HG03280 (cell line): ENCODE results near the gene ALS2CL.

Experiments used
- ATAC-seq: cut with Tn5 transposase; IDR thresholded peaks from one replicate; pipeline ENCODE4 v1.9.1; 2021; ENCODE audit warnings: mild to moderate bottlenecking, moderate library complexity; ENCODE audit not compliant: unreplicated experiment

Gene ALS2CL

DNA sequence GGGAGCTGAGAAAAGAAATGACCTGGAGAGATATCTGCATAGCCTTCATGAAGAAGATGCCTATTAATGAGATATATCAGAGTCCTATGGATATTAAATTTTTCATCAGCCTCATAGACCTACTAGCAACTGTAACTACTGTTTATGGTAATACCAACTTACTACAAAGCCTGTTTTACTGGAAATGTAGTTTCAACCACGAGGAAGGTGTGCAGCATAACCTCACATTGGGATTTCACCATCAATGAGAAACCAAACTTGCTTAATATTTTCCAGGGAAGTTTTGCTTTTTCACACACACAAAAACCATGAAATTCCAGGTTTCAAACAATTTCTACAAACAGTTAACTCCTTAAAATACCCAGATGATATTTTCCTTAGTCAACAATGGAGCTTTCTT, 49.8 kb downstream of the ALS2CL start:
- ATAC-seq, result no peak

DNA sequence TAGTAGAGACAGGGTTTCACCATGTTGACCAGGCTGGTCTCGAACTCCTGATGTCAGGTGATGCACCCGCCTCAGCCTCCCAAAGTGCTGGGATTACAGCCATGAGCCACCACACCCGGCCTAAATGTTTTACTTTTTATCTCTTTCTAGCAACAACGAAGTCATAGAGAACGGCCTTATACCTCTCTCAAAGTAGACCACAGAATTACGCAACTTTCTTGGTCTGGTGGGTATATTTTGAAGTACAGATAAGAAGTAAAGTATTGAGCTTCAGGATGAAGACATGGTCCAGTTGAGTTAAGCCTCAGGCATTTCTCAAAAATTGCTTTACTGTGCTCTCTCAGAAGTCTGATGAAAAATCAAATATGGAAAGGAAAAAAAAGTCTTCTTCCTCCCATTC, 50.5 kb downstream of the ALS2CL start:
- ATAC-seq, result no peak

DNA sequence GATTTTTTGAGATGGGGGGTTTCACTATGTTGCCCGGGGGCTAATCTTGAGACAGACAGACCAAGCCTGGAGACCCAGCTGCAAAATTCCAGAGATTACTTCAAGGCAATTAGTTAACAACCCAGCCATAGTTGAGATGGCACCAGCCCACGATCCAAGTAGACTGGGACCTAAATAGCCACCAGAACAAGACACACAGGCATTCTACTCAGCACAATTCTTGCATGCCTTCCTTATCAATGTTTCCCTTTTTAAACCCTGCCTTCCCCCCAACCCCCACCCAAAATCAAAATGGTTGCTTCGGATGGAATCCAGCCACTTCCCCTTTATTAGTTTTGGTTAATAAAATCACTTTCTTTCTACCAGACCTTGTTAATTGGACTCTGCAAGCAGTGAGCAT, 52.6 kb downstream of the ALS2CL start:
- no peak for ATAC-seq

DNA sequence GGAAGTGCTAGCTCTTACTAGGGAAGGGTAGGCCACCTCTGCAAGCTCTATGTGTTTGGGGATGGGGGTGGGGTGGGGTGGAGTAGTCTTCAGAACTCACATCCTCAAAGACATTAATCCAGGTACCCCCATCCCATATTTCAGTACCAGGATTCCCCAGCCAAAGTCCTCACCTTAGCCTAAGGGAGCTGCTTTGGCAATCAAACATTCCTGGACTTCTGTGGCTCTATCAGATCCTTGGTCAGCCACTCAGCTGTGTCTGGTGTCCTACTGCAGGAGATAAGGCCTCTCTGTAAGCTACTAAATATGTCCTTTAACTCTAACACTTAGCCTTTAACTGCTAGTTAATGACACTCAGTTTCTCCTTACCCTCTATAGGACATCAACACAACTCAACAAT, 54.3 kb downstream of the ALS2CL start:
- no peak for ATAC-seq

DNA sequence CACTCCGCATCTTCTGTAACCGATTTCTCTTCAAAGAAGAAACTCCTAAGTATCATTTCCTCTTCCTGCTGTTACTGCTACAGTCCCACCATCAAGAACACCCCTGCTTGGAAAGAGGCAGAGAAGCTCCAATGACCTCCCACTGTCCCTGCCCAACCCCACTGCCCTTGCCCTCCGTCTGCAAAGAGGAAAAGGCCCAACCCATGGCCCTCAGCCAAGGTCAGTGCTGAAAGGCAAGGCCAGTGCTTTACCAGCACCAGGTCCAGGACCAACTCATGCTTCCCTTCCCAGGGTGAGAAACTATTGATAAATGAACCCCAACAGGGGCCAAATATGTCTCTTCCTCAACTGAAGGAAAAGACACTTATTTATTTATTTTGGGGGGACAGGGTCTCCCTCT, 58.6 kb downstream of the ALS2CL start:
- no peak for ATAC-seq

DNA sequence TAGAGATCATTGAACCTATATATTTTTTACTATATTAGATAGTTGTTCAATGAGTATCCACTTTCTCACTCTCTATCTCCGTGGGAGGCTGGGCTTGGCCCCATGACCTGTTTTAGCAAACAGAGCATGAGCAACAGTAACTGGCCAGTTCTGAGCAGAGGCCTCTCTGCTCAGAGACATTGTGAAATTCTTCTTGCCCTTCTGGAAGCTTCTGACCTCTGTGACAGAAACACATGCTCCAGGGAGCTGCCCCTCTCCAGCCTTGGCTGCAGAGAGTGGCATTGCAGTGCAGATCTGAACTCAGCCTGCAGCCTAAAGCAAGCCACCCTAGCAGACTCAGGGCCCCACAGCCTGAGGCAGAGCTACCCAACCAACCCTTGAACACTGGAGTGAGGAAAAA, 60.7 kb downstream of the ALS2CL start:
- no peak for ATAC-seq

DNA sequence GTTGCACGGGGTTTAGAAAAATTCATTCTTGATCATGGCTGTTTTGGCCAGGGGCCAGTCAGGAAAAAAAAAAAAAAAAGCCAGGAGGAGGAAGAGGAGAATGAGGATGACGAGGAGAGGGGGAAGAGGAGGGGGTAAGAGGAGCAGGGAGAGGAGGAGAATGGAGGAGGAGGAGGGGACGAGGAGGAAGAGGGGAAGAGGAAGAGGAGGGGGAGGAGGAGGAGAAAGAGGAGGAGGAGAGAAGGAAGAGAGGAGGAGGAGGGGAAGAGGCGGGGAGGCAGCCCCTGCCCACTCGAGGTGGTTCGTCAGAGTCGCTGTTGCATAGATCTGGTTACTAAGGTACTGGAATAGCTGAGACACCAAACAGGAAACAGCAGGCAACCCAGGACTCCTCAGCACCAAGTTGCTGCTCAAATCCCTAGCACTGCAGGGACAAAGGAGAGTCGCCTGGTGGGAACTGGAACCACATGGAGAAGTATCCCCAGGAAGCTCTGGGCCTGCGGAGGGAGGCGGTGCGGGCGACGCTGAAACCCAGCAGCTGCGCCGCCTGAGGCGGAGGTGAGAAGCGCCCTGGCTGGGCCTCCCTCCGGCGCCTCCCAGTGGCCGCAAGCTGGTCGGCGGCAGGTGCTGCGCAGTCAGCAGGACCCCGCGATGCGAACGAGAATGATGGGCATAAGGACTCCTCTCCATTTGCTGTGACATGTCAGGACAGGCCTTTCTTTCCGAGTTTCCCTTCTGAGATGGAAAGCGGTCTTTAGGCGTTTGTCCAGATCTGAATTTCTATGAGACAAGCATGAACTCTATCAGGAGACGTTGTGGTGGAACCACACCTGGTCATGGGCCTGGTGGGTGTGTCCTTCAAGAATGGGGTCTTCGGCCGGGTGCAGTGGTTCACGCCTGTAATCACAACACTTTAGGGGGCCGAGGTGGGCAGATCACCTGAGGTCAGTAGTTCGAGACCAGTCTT, 63.6 kb downstream of the ALS2CL start:
- ATAC-seq, result peak; percentile 89

DNA sequence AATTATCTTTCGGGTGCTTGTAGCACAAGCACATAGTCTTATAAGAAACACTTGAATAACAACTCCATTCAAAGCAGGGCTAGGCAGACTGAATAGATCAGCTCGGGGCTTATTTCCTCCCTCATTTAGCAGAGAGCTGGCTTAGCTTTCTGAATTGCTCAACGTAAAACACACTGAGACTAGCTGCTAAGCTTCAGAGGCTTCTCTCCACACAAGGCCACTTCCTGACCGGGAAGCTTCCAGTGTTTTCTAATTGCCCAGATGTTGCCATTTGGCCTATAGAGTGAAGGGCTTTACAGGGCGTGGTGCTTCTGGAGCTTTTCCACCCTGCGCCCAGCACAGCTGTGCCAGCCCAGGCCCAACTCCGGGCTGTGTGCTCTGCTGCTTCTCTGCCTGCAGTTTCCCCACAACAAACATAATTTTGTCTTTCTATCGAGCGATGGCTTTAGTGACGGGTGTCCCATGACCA, 64.5 kb downstream of the ALS2CL start:
- no peak for ATAC-seq

DNA sequence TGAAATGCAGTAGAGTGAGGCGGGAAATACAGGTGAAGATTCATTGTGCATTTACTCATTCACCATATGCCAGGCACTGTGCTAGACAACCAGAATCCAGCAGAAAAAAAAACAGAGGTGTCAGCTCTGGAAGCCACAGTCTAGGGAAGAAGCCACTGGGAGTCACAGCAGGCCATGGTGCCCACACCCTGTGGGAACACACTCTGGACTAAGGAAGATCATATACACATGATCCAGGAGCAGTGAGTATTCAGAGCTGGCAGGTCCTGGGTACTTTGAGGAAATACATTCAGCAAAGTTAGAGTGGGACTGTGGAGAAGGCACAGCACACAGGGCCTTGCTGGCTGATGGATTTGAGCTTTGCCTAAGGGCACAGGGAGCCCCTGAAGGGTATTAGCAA, 66.4 kb downstream of the ALS2CL start:
- no peak for ATAC-seq

DNA sequence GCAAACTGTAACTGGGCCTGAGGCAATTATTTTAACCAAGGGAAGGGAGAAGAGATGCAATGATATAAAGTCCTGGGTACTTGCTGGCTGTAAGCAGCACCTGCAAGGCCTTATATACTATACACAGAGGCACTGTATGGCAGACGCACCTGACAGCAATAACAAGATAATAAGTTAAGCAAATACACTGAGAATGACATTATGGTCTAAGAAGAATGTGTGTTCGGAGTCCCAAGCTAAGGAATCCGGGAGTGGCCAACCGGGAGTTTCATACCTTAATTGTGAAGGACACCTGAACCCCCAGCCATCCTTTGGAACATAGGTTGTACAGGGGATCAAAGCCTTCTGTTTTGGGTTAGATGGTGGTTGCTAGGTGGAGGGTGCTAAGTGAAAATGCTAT, 67.4 kb downstream of the ALS2CL start:
- ATAC-seq, result no peak

DNA sequence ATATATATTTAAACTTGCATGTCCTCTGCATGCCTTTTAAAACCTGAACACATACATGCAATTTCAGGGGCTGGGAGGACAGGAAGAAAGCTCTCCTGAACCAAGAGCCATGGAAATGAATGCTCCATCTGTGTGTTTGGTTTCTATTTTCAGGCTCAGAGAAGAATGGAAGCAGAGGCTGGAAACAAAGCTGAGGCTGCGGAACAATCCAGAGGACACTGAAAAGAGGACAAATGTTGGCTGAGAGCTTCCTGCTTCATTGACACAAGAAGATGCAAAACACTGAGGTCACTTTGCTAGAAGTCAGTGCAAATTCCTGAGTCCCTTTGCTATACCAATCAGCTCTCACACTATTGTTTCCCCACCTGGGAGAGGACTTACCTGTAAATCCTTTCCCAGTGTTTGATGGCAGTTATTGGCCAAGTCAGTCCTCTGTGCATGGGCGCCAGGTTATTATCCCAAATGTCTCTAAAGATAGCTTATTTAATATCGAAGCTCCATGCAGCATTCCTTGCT, 68.4 kb downstream of the ALS2CL start:
- ATAC-seq, result no peak

DNA sequence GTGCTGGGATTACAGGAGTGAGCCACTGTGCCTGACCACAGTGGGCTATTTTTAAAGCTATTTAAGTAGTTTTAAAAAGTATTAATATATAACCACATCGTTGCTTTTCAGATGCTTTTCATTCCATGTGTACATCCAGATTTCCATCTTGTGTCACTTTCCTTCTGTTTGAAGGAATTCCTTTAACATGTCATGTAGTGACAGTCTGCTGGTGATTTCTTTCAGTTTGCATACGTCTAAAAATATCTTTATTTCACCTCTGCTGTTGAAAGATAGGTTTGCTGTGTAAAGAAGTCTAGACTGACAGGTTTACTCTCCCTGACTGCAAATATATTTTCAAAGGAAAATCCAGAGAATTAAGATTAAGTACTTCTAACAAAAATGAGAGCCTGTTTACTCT, 68.9 kb downstream of the ALS2CL start:
- no peak for ATAC-seq

DNA sequence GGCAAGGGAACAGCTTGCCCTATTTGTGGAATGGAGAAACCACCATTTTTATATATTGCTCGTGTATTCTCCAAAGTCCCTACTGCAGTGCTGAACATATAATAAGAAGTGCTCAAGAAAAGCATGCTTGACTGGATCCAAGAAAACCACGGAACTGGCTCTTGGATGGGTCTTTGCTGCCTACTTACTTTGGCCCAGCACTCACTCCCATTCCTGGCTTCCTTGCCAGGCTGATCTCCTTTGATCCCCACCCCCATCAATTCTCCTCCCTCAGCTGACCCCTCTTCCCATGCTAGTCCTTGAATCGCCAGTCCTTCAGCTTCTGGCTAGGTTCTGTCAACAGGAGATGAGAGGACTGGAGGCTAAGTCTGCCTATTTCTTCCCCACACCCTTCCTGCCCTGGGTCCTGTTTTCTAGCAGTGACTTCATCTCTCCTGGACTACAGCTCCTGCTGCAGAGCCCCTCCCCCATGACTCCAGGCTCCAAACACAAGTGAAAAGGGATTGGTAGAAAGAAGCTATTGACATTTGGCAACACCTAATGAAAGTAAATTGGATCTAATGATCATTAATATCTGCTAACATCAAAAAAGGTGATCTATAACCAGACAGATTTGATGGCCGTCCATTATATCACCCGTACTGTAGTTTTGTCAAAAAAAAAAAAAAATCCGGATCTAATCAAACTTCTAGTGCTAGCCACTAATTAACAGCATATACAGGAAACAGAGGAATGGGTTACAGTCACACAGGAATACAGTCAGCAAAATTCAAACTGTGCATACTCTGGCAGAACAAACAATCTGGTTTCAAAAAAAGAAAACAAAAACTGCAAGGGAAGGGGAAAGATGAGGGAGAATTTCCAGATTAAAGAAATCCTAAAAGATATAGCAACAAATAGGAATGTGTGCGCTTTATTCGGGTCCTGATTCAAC, 73.4 kb downstream of the ALS2CL start:
- no peak for ATAC-seq
